HepG2 (cell line): ENCODE data around the gene LRRN4. TPM values are rescaled to one million over a fixed set of nuclear protein-coding genes. Genes with fewer than 3 reads are reported as not detected.
A peak's percentile ranks its signal among the peaks of the same experiment; 100 is the strongest.

Experiments used
- ARID3A ChIP-seq: IDR thresholded peaks from 2 replicates; pipeline ENCODE4 v1.6.1; 2012; ENCODE audit warnings: low read depth, low read length, improper control_type of control experiment
- CSRNP2 ChIP-seq: sonication (generic); formaldehyde crosslinking; conservative IDR thresholded peaks from 2 replicates; pipeline ENCODE4 v1.8.0; 2022; ENCODE audit warnings: low read depth, missing genetic modification reagents
- HDAC6 ChIP-seq: fragments of 200-600 bp; sonication (generic); IDR thresholded peaks from 2 replicates; pipeline ENCODE4 v1.7.0; 2017; ENCODE audit warnings: mild to moderate bottlenecking, antibody characterized with exemption, low read length, low read depth
- IRF2 ChIP-seq: IDR thresholded peaks from 2 replicates; pipeline ENCODE4 v1.6.1; 2018; ENCODE audit warnings: missing genetic modification reagents, missing compliant biosample characterization
- NONO ChIP-seq, 2 experiments: fragments of 450-650 bp in 1 of 2; sonication (generic) in 1 of 2; formaldehyde crosslinking in 1 of 2; IDR thresholded peaks in 1 of 2; conservative IDR thresholded peaks in 1 of 2; 2 replicates each; pipeline versions ENCODE4 v1.6.1 to v1.8.0; 2017 to 2022; ENCODE audit warnings: mild to moderate bottlenecking in 1 of 2, missing genetic modification reagents in 1 of 2, moderate library complexity in 1 of 2
- RXRA ChIP-seq: sonication (generic); formaldehyde crosslinking; IDR thresholded peaks from 2 replicates; pipeline ENCODE4 v1.5.1; 2020; ENCODE audit warnings: missing genetic modification reagents
- RXRB ChIP-seq: IDR thresholded peaks from 2 replicates; pipeline ENCODE4 v1.6.1; 2016; ENCODE audit warnings: borderline replicate concordance, missing genetic modification reagents, missing compliant biosample characterization
- SIN3B ChIP-seq: fragments of 150-350 bp; IDR thresholded peaks from 2 replicates; pipeline ENCODE4 v1.6.1; 2014; ENCODE audit warnings: low read length
- SOX5 ChIP-seq: IDR thresholded peaks from 2 replicates; pipeline ENCODE4 v1.6.1; 2016; ENCODE audit warnings: borderline replicate concordance
- ZNF557 ChIP-seq: sonication (generic); formaldehyde crosslinking; IDR thresholded peaks from 2 replicates; pipeline ENCODE4 v1.4.0; 2020; ENCODE audit warnings: missing genetic modification reagents
- ZNF747 ChIP-seq: sonication (generic); formaldehyde crosslinking; IDR thresholded peaks from 2 replicates; pipeline ENCODE4 v1.8.1; 2023; ENCODE audit warnings: missing genetic modification reagents, mild to moderate bottlenecking, borderline replicate concordance
- ZNF792 ChIP-seq: IDR thresholded peaks from 2 replicates; pipeline ENCODE4 v1.6.1; 2016
- ZNF841 ChIP-seq: sonication (generic); formaldehyde crosslinking; IDR thresholded peaks from 2 replicates; pipeline ENCODE4 v1.8.1; 2023; ENCODE audit warnings: missing genetic modification reagents, borderline replicate concordance
- polyA plus RNA-seq, 8 experiments: library from polyadenylated mRNA; depleted of rRNA in 3 of 8; stranded (reverse) in 7 of 8; unstranded in 1 of 8; fragments of >200 nt; fragmentation: Illumina TruSeq in 4 of 8; extraction: Trizol in 4 of 8; gene quantifications; 2 replicates each; pipeline versions ENCODE4 v1.2.1 to v1.2.3, GENCODE V29; 2011 to 2016; ENCODE audit warnings: low read depth in 4 of 8, missing spikeins in 1 of 8, mixed read lengths in 1 of 8; ENCODE audit not compliant: insufficient read depth in 1 of 8
- total RNA-seq, 5 experiments: library from RNA; depleted of rRNA; stranded (reverse); fragments of >200 nt; fragmentation: Illumina TruSeq; extraction: Trizol; gene quantifications; 2 replicates each; pipeline ENCODE4 v1.2.3, GENCODE V29; 2016; ENCODE audit warnings: low read depth in 1 of 5
- TF ChIP-seq, protein P1 (sequence below): sonication (generic); formaldehyde crosslinking; IDR thresholded peaks from 2 replicates; pipeline ENCODE4 v1.4.0; 2020; ENCODE audit warnings: mild to moderate bottlenecking, missing genetic modification reagents
- TF ChIP-seq, protein P2 (sequence below), 2 experiments: IDR thresholded peaks; 2 replicates each; pipeline ENCODE4 v1.6.1; 2011 to 2012; ENCODE audit warnings: low read length in 2 of 2, borderline replicate concordance in 1 of 2, low read depth in 1 of 2, mild to moderate bottlenecking in 1 of 2, moderate library complexity in 1 of 2
- TF ChIP-seq, protein P3 (sequence below): sonication (generic); formaldehyde crosslinking; IDR thresholded peaks from 2 replicates; pipeline ENCODE4 v1.5.1; 2020; ENCODE audit warnings: missing genetic modification reagents, mild to moderate bottlenecking, borderline replicate concordance
- TF ChIP-seq, protein P4 (sequence below): sonication (generic); formaldehyde crosslinking; IDR thresholded peaks from 2 replicates; pipeline ENCODE4 v1.4.0; 2020; ENCODE audit warnings: missing genetic modification reagents

LRRN4 gene
- total and polyA plus RNA-seq, 2 of the 13 experiments (the other 11 are each of a cell fraction or from before 2014, with no cell fraction given), result 0.15 to 0.20 TPM

DNA sequence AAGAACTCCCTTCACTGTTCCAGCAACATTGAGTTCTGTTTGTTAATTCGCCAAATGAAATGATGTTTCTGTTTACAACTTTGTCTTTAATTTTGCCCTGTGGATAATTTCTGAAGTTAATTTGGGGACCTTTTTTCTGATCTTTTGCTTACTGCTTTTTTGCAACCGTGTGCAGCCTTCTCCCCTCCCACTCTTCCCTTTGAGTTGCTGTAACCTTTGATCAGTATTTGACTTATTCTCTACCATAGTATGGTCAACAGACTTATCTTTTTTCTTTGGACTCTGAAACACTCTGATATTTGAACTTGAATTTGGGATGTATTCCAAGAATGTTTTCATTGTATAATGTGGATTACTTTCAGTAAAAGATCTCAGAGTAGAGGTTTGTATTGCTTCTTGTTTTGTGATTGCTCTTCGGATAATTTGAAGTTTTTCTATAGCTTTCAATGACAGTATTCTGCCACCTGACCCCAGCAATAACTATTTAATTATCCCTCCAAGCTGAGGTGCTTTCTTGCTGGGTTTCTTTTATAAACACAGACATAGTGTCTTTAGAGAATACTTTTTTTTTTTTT is 46.2 kb downstream of the LRRN4 start (continued):
- TF ChIP-seq, protein P1, sequence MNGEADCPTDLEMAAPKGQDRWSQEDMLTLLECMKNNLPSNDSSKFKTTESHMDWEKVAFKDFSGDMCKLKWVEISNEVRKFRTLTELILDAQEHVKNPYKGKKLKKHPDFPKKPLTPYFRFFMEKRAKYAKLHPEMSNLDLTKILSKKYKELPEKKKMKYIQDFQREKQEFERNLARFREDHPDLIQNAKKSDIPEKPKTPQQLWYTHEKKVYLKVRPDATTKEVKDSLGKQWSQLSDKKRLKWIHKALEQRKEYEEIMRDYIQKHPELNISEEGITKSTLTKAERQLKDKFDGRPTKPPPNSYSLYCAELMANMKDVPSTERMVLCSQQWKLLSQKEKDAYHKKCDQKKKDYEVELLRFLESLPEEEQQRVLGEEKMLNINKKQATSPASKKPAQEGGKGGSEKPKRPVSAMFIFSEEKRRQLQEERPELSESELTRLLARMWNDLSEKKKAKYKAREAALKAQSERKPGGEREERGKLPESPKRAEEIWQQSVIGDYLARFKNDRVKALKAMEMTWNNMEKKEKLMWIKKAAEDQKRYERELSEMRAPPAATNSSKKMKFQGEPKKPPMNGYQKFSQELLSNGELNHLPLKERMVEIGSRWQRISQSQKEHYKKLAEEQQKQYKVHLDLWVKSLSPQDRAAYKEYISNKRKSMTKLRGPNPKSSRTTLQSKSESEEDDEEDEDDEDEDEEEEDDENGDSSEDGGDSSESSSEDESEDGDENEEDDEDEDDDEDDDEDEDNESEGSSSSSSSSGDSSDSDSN (CRISPR knock-in tag), result no peak
- TF ChIP-seq, protein P2, sequence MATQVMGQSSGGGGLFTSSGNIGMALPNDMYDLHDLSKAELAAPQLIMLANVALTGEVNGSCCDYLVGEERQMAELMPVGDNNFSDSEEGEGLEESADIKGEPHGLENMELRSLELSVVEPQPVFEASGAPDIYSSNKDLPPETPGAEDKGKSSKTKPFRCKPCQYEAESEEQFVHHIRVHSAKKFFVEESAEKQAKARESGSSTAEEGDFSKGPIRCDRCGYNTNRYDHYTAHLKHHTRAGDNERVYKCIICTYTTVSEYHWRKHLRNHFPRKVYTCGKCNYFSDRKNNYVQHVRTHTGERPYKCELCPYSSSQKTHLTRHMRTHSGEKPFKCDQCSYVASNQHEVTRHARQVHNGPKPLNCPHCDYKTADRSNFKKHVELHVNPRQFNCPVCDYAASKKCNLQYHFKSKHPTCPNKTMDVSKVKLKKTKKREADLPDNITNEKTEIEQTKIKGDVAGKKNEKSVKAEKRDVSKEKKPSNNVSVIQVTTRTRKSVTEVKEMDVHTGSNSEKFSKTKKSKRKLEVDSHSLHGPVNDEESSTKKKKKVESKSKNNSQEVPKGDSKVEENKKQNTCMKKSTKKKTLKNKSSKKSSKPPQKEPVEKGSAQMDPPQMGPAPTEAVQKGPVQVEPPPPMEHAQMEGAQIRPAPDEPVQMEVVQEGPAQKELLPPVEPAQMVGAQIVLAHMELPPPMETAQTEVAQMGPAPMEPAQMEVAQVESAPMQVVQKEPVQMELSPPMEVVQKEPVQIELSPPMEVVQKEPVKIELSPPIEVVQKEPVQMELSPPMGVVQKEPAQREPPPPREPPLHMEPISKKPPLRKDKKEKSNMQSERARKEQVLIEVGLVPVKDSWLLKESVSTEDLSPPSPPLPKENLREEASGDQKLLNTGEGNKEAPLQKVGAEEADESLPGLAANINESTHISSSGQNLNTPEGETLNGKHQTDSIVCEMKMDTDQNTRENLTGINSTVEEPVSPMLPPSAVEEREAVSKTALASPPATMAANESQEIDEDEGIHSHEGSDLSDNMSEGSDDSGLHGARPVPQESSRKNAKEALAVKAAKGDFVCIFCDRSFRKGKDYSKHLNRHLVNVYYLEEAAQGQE (IDR thresholded peaks at IDR 0.05; ENCODE audit: borderline replicate concordance in 1 of 2, low read depth in 1 of 2, low read length in 2 of 2), result peak in 1 of 2 experiments; percentile 83; a peak in 2 of 4 replicates
- TF ChIP-seq ZNF747 (CRISPR knock-in tag), result no peak
- no peak for TF ChIP-seq RXRA
- TF ChIP-seq NONO (IDR thresholded peaks at IDR 0.05), result no peak
- TF ChIP-seq NONO (CRISPR knock-in tag; conservative IDR thresholded peaks at IDR 0.05), result peak; percentile 74
- TF ChIP-seq, protein P3, sequence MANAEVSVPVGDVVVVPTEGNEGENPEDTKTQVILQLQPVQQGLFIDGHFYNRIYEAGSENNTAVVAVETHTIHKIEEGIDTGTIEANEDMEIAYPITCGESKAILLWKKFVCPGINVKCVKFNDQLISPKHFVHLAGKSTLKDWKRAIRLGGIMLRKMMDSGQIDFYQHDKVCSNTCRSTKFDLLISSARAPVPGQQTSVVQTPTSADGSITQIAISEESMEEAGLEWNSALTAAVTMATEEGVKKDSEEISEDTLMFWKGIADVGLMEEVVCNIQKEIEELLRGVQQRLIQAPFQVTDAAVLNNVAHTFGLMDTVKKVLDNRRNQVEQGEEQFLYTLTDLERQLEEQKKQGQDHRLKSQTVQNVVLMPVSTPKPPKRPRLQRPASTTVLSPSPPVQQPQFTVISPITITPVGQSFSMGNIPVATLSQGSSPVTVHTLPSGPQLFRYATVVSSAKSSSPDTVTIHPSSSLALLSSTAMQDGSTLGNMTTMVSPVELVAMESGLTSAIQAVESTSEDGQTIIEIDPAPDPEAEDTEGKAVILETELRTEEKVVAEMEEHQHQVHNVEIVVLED (CRISPR knock-in tag), result no peak; the same call in 1 of the 2 replicates
- peak; percentile 66; the same call in 1 of the 2 replicates for TF ChIP-seq HDAC6
- no peak for TF ChIP-seq CSRNP2 (CRISPR knock-in tag)
- peak; percentile 99 for TF ChIP-seq RXRB (CRISPR knock-in tag)
- no peak for TF ChIP-seq ZNF557 (CRISPR knock-in tag)
- TF ChIP-seq, protein P4, sequence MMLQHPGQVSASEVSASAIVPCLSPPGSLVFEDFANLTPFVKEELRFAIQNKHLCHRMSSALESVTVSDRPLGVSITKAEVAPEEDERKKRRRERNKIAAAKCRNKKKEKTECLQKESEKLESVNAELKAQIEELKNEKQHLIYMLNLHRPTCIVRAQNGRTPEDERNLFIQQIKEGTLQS, result peak; percentile 44; the same call in 1 of the 2 replicates
- TF ChIP-seq ZNF792, result no peak
- TF ChIP-seq SIN3B, result peak; percentile 53; the same call in 1 of the 2 replicates
- peak; percentile 75; the same call in 1 of the 2 replicates for TF ChIP-seq IRF2
- TF ChIP-seq ZNF841 (CRISPR knock-in tag), result 0 out of 2 replicates have a peak, but pooled peaks have one; percentile 19
- peak; percentile 98 for TF ChIP-seq ARID3A
- peak; percentile 97 for TF ChIP-seq SOX5 (CRISPR knock-in tag)
